ENCODE data around the gene CHAF1A. TPM values are rescaled to one million over a fixed set of nuclear protein-coding genes. Genes with fewer than 3 reads are reported as not detected.

The CHAF1A gene
- total RNA-seq, result 3.4 and 4.3 TPM in 2 replicates

GRCh38 chr19:4402171-4403004, at the start of gene CHAF1A:
Gene CHAF1A, plus strand, starts transcription at chr19:4402640. Its CDS starts 123 bp downstream, at chr19:4402763.

GRCh38 chr19:4400135-4400936, 2.1 kb upstream of the CHAF1A start, which contains the start of gene SH3GL1:
Gene SH3GL1, minus strand, starts transcription at chr19:4400547. Its CDS starts 179 bp downstream, at chr19:4400368.

GRCh38 chr19:4457654-4458395, 55.4 kb downstream of the CHAF1A start, which contains the start of gene UBXN6:
Gene UBXN6, minus strand, starts transcription at chr19:4457794. Its CDS starts 97 bp downstream, at chr19:4457697.

GRCh38 chr19:4472174-4472974, 69.9 kb downstream of the CHAF1A start, which contains the start of gene HDGFL2:
Gene HDGFL2, plus strand, starts transcription at chr19:4472297. Its CDS starts 54 bp downstream, at chr19:4472351.

Other genes starting within 250 kb of the CHAF1A start
- not detected in 2 replicates for gene CREB3L3, start 249.0 kb upstream of the CHAF1A start, total RNA-seq
- 7.4 and 9.2 TPM in 2 replicates for gene SIRT6, start 220.1 kb upstream of the CHAF1A start, total RNA-seq
- gene ANKRD24, start 220.0 kb upstream of the CHAF1A start, total RNA-seq, result 1.1 and 2.6 TPM in 2 replicates
- gene EBI3, start 173.1 kb upstream of the CHAF1A start, total RNA-seq, result not detected in 2 replicates
- 10.7 and 11.9 TPM in 2 replicates for gene YJU2, start 155.6 kb upstream of the CHAF1A start, total RNA-seq
- gene SHD, start 123.4 kb upstream of the CHAF1A start, total RNA-seq, result not detected in 2 replicates
- not detected in 2 replicates for gene TMIGD2, start 100.3 kb upstream of the CHAF1A start, total RNA-seq
- 5.4 and 5.7 TPM in 2 replicates for gene FSD1, start 98.0 kb upstream of the CHAF1A start, total RNA-seq
- 4.3 and 5.2 TPM in 2 replicates for gene STAP2, start 63.8 kb upstream of the CHAF1A start, total RNA-seq
- gene MPND, start 59.1 kb upstream of the CHAF1A start, total RNA-seq, result 5.8 and 7.5 TPM in 2 replicates
- gene SH3GL1, start 2.1 kb upstream of the CHAF1A start, total RNA-seq, result 21.6 and 25.7 TPM in 2 replicates
- gene UBXN6, start 55.2 kb downstream of the CHAF1A start, total RNA-seq, result 132 and 136 TPM in 2 replicates
- gene HDGFL2, start 69.7 kb downstream of the CHAF1A start, total RNA-seq, result 61.4 and 61.9 TPM in 2 replicates
- 0.14 and 1.3 TPM in 2 replicates for gene PLIN4, start 115.8 kb downstream of the CHAF1A start, total RNA-seq
- gene PLIN5, start 132.6 kb downstream of the CHAF1A start, total RNA-seq, result not detected in 2 replicates
- not detected in 2 replicates for gene LRG1, start 137.4 kb downstream of the CHAF1A start, total RNA-seq
- 0.14 and 0.37 TPM in 2 replicates for gene SEMA6B, start 157.0 kb downstream of the CHAF1A start, total RNA-seq
- gene TNFAIP8L1, start 236.9 kb downstream of the CHAF1A start, total RNA-seq, result 0.85 and 1.2 TPM in 2 replicates